NK-92 (cell line): ENCODE measurements around the gene KIF26B.

Source experiments
- DNase-seq: peaks from one replicate; lab custom pipeline; 2025; ENCODE audit not compliant: unreplicated experiment; lab: John Stamatoyannopoulos, UW

The KIF26B gene

DNA sequence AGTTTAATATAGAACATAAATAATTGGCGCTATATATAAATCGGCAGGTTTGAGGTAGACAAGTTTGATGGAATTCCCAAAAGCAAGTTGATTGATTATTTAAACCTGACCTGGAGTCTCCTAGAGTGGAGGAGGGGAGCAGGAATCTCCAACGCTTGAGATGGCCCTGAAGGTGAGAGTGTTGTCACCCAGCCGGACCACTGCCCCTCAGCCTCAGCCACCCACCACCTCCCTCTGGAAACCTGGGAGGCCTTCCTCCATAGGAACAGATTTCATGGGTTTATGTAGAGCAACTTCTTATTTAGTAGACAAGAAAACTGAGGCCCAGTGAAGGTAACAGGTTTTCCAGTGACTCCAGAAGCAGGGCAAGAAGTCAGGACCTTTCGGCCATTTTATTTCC, 389.5 kb downstream of the KIF26B start:
- DNase-seq: no peak

DNA sequence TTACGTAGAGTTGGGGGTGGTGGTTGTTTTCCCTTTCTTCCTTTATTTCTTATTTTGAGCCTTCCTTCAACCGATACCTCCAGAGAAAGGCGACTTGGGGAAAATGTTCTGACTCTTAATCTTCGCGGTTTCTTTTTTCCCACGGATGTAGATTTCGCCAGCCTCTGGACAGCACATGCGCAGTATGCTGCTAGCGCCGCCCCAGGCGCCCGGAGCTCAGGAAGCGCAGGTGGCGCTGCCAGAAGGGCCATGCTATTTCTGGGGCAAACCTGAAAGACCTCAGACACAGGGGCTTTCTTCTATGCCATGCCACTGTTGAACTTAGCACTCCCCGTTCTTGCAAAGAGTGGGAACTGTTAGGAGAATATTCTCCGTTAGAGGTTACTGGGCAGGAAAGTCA, 392.1 kb downstream of the KIF26B start:
- DNase-seq: no peak

DNA sequence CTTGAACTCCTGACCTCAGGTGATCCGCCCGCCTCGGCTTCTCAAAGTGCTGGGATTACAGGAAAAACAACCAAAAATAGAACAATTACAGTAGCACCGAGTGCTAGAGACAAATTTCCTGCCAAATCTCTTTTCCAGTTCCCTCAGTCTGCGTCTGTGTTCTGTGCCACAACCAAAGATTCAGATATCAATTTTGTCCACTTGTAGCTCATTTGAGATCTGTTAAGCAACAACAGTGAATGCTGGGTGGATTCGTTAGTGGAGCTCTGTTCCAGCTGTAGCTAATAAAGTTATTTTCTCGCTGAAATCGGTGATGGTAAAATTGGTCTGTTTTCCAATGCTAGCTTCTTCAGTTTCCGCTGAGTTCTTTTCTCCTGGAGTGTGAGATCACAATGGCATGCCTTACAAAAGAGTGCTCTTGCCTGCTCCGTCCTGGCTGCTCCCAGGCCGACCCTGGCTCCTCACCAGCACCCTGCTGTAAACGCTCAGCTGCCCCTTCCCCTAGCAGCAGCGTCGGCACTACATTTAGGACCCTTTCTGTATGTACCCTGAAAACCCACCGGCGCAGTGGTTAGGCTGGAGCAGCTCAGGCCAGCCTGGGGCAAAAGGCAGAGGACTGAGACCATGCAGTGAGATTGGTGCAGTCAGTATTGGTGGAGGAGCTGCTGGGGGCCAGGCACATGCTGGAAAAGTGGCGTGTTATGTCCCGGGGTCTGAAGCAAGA, 395.4 kb downstream of the KIF26B start:
- no peak for DNase-seq

DNA sequence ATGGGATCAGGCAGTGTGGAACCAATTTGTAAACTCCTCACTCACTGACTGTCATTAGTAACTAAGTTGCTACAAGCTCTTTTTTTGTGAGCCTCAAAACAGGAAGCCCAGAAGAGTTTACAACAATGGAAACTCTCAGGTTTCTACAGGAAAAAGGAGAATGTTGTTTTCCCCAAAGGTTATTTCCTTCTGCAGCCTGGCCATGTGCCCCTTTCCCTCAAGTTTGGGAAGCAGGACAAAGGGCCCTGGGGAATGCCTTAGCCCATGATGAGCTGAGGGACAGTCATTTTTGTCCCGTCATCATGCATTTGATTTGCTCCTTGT, 395.9 kb downstream of the KIF26B start:
- DNase-seq: no peak

DNA sequence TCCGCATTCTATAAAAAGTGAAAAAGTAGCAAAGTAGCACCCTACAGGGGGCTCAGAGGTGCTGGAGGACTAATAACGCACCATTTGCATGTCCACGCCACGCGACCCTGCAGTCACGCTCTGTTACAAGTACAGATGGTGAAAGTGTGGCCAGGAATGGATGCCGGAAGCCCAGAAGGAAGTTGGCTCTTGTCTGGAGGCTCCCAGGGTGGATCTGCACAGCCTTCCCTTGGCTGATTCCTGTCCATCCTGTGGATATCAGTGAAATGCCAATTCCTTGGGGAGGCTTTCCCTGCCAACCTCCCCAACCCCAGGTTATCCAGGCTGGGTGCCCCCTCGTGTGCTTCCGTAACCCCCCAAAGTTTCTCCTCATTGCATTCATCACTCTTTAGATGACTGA, 396.8 kb downstream of the KIF26B start:
- DNase-seq: no peak

DNA sequence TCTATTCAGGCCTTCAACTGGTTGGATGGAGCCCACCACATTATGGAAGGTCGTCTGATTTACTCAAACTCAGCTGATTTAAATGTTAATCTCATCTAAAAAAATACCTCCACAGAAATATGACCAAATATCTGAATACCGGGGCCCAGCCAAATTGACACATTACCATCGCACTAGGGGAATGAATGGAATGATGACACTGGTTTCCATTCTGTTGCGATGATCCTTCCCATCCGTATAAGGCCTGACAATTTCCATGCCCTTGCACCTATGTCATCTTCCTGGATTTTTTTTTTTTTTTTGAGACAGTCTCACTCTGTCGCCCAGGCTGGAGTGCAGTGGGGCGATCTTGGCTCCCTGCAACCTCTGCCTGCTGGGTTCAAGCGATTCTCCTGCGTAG, 397.5 kb downstream of the KIF26B start:
- DNase-seq: no peak

DNA sequence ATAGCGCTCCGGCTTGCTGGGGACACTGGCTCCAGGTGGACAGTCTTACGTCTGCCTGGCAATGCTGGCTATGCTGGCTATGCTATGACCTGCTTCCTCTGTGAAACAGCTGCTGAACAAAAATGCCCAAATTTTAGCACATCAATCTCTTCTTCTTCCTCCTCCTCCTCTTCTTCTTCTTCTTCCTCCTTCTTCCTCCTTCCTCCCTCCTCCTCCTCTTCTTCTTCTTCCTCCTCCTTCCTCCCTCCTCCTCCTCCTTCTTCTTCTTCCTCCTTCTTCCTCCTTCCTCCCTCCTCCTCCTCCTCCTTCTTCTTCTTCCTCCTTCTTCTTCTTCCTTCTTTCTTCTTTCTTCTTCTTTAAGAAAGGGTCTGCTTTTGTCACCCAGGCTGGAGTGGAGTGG, 401.3 kb downstream of the KIF26B start:
- no peak for DNase-seq

DNA sequence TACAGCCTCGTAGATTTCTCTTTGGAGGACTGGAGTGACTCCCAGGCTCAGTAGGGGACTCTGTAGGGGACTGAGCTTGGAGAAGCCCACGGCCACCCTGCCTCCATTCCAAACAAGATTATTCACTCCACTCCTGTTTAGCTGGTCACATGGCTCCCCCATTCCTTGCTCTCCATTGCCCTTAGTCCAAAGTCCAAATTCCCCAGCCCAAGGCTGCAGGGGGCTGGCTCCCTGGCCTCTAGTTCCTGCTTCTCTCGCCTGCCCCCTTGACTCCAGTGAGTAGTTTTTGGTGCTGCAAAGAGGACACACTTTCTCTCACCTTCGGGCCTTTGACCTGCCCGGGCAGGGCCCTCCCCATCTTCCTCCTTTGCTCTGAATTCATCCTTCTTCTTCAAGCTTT, 403.3 kb downstream of the KIF26B start:
- no peak for DNase-seq

DNA sequence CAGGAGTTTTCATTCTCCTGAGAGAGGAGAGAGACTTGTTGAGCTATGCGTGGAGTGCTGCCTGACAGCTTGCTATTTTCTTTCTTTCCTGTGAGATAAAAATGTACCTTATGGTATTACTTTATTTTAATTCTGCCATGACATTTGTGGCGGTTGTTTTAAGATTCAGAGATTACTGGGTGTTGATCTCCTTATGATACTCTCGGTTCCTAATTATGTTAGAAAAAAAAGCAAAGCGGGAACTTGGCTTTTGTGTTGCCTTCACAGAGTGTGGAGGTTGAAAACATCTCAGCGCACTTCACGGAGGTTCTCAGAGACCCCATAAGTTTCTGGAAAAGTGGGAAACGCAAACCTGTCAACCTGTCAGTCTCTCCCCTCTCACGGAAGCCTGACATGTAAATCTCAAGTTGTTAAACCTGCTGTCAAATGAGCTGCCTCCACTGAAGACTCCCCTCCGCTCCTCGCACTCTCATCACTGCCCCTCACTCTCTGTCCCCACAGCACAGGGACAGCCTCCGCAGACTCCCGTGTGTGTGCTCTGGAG, 405.6 kb downstream of the KIF26B start:
- DNase-seq: no peak

DNA sequence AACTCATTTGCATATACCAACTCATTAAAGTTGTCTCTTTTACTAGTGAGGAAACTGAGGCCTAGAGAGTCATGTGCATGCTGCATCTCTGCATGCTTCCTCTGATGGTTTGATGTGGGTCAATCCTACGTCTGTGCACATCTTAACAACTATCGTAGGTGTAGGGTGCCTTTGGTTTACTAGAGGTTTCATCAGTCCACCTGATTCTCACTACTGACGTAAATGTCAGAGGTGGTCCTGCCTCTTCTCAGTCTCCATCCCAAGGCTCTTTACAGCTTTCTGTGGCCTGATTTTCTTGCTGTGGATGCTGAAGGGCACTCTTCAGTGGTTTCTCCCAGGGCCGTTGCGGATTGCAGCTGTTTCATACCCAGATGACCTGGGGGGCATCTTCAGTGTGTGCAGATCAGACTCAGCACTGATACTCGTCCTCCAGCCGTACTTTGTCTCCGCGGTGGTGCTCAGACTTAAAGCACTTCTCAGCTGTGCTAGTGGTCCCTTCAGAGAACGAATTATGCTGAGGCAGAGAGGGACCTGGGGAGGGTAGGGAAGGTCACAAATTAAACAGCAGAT, 407.0 kb downstream of the KIF26B start:
- DNase-seq: no peak

DNA sequence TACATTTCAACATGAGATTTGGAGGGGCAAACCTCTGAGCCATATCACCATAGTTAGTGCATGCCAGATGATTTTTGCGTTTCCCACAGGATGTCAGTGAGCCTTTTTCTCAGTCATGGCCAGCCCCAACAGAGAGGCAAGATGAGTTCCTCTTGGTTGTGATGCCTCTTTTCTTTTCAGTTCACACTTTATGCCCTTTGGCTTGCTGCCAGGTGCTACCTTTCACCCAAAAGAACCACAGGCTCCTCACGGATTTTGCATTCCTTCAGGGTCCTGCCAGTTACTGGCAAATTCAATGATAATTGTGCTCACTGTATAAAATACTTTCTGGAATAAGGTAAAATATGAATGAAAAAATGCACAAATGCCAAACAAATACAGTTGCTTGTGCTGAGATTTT, 411.3 kb downstream of the KIF26B start:
- DNase-seq: no peak

DNA sequence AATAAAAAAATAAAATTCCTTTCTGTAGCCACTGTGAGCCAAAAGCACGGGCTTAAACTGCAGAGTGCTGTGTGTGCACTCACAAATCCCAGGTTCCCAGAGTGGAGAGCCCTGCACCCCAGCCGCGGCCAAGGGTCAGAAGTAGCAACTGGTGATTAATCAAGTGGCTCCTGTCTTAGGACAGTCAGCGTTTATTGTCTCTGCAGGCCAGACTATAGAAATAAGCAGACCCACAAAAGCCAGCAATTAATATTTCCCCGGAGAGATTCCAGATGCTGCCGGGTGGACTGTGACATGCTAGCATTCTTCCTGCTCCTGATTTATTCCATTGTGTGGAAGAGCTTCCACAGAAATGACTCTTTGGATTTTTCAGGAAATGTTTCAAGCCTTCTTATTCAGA, 412.2 kb downstream of the KIF26B start:
- DNase-seq: no peak

DNA sequence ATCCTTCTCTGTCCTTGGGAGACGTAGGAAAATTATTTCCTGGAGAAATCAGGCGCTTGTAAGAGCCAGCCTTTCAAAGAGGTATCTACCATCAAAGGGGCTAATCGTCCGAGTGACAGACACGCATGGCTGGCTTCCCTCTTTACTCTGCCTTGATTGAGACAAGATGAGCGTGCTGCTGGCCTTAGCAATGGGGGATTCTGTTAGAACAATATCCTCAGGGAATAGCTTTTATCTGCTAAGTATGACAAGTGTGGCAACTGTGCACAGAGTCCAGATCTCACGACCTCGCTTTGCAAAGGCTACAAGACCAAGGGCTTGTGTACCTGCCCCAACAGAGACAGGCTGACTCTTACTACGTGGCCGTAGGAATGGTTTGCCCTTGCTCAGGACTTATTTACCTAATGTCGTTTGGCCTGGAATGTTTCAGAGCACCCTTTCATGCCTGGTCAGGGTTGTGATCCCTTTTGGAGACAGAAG, 417.1 kb downstream of the KIF26B start:
- DNase-seq: no peak

DNA sequence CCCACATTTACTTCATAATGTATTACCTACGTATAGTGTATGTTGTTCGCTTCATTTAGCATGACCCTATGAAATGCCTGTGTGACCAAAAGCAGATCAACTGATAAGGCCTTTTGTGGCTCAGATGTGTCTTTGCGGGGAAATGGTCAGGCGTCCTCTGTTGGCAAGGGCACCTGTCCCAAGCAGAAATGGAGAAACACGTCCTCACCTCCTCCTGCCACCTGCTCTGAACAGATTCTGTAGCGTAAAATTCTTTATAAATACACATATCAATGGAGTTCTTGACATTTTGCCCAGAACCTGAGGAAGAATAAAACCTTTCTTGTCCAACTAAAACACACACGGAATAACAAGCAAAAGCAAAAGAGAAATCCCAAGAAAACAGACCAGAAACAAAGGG, 417.9 kb downstream of the KIF26B start:
- no peak for DNase-seq

DNA sequence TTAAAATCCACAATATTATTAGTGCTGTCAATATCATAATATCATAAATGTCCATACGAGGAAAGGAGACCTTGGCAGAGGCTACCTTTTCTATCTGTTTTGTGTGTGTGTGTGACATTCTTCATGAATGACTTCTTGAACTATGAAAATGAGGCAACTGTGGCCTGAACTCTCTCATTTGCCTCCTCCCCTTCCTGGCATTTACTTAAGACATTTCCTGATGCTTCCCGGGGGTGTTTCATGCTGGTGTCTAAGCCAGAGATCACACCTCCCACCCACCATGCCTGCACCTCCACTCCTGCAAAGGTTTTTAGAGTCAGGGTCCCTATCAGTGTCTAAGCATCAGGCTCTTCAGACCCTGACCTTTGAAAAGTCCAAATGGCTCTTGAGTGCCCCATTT, 420.9 kb downstream of the KIF26B start:
- no peak for DNase-seq

DNA sequence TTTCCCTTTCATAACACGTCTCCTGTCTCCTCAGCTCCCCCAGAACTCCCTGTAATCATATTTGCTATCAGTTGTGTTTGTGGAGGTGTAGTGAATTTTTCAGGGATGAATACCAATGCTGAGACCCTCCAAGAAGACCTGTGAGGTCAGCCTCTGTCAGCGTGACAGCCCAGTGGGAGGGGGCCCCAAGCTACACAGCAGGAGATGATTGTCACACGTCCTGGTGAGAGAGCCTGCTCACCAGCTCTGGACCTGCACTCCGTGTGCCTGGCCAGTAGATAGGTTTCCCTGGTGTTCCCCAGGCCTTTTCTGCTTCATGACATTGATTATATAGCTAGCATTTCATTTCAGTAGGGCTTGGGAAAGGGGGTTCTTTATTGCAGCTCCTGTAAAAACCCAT, 421.5 kb downstream of the KIF26B start:
- no peak for DNase-seq

DNA sequence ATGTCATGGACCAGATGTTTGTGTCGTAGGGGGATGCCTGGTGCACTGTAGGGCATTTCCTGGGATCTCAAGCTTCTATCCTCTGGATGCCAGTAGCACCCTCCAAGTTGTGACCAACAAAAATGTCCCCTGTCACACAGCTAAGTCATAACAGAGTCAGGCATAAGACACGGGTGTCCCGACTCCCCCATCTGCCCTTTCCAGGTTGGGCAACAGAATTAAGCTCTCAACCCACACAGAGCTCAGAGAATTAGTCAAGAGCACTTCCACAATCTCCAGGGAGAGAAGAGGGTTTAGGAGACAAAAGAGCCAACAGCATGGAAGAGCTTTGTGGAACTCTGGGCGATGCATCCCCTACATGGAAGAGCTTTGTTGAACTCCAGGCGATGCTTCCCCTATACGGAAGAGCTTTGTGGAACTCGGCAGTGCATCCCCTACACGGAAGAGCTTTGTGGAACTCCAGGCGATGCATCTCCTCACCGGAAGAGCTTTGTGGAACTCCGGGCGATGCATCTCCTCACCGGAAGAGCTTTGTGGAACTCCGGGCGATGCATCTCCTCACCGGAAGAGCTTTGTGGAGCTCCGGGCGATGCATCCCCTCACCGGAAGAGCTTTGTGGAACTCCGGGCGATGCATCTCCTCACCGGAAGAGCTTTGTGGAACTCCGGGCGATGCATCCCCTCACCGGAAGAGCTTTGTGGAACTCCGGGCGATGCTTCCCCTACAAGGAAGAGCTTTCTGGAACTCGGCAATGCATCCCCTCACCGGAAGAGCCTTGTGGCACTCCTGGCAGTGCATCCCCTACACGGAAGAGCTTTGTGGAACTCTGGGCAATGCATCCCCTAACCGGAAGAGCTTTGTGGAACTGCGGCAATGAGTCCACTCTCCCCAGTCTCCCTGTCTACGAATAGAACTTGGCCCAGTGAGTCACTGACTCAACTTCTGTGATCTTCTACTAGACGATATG, 422.7 kb downstream of the KIF26B start:
- no peak for DNase-seq

DNA sequence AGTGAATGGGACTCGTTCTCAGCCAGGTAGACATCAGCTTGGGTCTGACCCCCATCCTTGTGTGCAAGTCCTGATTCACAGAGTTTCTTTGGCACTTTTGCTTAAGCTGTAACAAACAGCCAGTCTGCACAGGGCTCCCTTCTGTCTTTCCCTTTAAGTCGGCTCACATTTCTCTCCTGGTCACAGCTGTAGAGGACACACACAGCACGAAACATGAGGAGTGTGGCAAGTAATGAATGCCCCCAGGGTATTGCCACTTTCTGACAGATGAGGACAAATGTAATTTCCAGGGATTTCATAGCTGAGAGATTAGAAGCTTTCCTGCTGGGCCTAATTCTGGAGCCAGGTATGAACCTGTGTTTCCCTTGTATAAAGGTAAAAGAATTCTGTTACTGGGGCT, 423.5 kb downstream of the KIF26B start:
- DNase-seq: no peak

DNA sequence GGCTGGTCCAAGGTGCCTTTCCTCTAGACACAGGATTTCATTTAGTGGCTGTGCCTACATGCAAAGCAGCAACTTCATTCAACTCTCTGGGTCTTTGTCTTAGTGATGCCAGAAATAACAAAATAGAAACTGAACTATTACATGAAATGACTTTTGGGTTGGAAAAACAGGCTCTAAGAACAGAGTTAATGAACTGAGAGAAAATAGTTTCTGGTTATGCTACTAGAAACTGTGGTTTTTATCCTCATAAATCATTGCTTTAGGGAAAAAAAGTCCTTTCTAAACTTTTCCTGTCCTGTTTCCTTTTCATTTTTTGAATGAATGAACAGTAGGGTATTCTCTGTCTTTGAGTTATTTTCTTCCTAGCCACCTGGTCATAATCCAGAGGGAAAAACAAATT, 424.0 kb downstream of the KIF26B start:
- no peak for DNase-seq

DNA sequence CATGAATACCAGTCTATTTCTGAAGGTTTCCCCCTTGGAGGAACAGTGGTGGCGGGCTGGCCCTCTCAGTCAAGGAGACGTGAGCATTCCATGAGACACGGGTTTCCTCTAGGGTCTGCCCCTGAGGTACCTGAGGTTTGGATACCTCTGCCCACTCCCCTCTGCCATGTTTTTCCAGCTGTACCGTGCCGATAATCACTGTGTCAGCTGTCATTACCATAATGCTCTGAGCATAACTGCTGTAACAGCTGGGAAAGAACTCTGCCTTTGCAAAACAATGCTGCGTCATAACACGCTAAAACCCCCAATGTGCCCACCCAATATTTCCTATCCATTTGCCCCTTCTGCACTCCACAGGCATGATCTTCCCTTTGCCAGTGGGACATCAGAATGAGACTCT, 425.1 kb downstream of the KIF26B start:
- no peak for DNase-seq

DNA sequence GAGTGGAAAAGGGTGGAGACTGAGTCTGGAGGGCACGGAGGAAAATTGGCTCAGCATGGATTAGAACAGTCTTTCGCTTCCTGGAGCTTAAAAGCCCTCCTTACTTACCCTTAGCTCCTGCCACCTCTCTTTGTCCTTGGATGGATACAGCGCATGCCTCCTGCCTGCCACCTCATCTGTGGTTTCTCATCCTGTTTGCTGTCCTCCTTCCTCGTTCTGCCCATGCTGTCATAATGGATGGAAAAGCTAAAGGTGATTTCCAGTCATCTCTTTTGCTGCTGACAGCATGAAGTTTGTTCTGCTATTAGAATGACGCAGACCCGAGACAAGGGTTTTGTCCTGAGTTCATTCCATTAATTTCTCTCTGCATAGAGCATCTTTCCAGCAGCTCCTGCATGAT, 425.9 kb downstream of the KIF26B start:
- DNase-seq: no peak

DNA sequence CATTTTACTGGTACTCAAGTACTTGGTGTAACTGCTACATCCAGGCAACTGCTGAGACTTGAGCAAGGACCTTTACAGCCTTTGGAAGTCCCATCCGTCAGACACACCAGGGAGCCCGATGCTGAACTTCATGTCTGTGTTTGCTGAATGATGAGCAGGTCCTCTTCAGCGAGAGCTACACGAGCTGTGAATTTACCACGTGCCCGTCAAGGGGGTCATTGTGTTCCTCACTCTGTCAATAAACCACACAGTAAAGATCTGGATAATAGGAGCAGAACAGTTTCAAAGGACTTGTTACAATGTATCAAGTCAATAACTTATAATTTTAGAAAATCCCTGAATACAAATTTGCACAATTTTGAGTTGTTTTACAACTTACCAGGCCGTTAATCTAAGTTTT, 427.2 kb downstream of the KIF26B start:
- no peak for DNase-seq
